ENCODE measurements around the gene SPATA12.
A peak's percentile ranks its signal among the peaks of the same experiment; 100 is the strongest.

SPATA12 gene

GRCh38 chr3:57052662-57053061 is 7.8 kb upstream of the SPATA12 start:
- no peak for DNase-seq
- H3K27me3 ChIP-seq (ENCODE audit: insufficient read depth, low read depth, severe bottlenecking), result no peaks in the 10 kb centered on the region
- no peaks in the 10 kb centered on the region for H3K9me3 ChIP-seq (ENCODE audit: severe bottlenecking)
- H3K36me3 ChIP-seq, result no peaks in the 10 kb centered on the region
- H3K4me3 ChIP-seq (ENCODE audit: low read depth, low read length), result no peak overlapping the region
- no peak overlapping the region for H3K27ac ChIP-seq
- TF ChIP-seq CTCF (IDR thresholded peaks at IDR 0.05; ENCODE audit: low read depth, low read length), result no peak

DNA sequence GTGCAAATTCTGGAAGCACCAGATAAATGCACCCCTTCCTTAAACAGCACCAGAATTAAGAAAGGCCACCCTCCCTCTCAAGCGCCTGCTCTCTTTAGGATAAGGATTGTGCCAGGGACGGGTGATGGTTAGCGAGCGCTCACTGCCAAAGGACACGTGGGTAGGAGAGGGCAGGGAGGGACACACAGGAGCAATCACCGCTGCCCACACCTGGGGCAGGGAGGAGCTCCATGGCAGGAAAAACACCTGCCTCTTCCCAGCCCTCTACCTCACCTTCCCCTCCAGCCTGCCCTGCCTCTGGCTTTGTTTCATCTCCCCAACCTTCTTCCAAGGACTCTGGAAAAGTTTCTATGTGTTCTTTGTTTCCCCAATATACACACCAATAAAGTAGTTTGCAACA is 7.3 kb upstream of the SPATA12 start:
- TF ChIP-seq CTCF (IDR thresholded peaks at IDR 0.05; ENCODE audit: low read depth, low read length), result no peak
- Histone ChIP-seq H3K36me3 (no peaks in the 10 kb centered on the region), H3K27me3 (ENCODE audit: insufficient read depth, low read depth, severe bottlenecking) (no peaks in the 10 kb centered on the region), H3K9me3 (ENCODE audit: severe bottlenecking) (no peaks in the 10 kb centered on the region), H3K27ac (no peak overlapping the region), H3K4me3 (ENCODE audit: low read depth, low read length) (no peak overlapping the region)
- DNase-seq, result no peak

GRCh38 chr3:57057351-57057750 is 3.1 kb upstream of the SPATA12 start:
- H3K27me3 ChIP-seq (ENCODE audit: insufficient read depth, low read depth, severe bottlenecking), result no peaks in the 10 kb centered on the region
- H3K27ac ChIP-seq, result no peak overlapping the region
- no peaks in the 10 kb centered on the region for H3K9me3 ChIP-seq (ENCODE audit: severe bottlenecking)
- no peak overlapping the region for H3K4me3 ChIP-seq (ENCODE audit: low read depth, low read length)
- no peak for TF ChIP-seq CTCF (IDR thresholded peaks at IDR 0.05; ENCODE audit: low read depth, low read length)
- no peaks in the 10 kb centered on the region for H3K36me3 ChIP-seq
- DNase-seq, result no peak

GRCh38 chr3:57059411-57059810 is 1.1 kb upstream of the SPATA12 start:
- H3K27me3 ChIP-seq (ENCODE audit: insufficient read depth, low read depth, severe bottlenecking), result no peaks in the 10 kb centered on the region
- H3K4me3 ChIP-seq (ENCODE audit: low read depth, low read length), result no peak overlapping the region
- no peak for DNase-seq
- no peaks in the 10 kb centered on the region for H3K36me3 ChIP-seq
- H3K9me3 ChIP-seq (ENCODE audit: severe bottlenecking), result no peaks in the 10 kb centered on the region
- TF ChIP-seq CTCF (IDR thresholded peaks at IDR 0.05; ENCODE audit: low read depth, low read length), result no peak
- H3K27ac ChIP-seq, result no peak overlapping the region

DNA sequence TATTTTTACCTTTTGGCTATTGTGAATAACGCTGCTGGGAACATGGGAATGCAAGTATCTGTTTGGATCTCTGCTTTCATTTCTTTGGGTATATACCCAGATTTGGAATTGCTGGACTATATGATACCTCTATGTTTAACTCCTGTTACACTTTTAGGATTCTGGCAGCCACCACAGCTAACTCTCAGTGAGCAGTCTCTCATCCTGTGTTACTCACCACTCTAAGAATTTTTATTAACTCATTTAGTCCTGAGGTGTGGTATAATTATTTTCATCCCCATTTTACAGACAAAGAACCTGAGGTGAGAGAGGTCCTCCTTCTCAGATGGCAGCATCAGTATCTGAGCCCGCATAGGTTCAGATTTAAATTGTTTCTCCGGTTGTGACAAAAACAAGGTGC is 1.1 kb downstream of the SPATA12 start:
- no peak overlapping the region for H3K27ac ChIP-seq
- H3K4me3 ChIP-seq (ENCODE audit: low read depth, low read length), result no peak overlapping the region
- no peak for TF ChIP-seq CTCF (IDR thresholded peaks at IDR 0.05; ENCODE audit: low read depth, low read length)
- DNase-seq, result no peak
- no peaks in the 10 kb centered on the region for H3K36me3 ChIP-seq
- H3K27me3 ChIP-seq (ENCODE audit: insufficient read depth, low read depth, severe bottlenecking), result no peaks in the 10 kb centered on the region
- H3K9me3 ChIP-seq (ENCODE audit: severe bottlenecking), result no peaks in the 10 kb centered on the region

DNA sequence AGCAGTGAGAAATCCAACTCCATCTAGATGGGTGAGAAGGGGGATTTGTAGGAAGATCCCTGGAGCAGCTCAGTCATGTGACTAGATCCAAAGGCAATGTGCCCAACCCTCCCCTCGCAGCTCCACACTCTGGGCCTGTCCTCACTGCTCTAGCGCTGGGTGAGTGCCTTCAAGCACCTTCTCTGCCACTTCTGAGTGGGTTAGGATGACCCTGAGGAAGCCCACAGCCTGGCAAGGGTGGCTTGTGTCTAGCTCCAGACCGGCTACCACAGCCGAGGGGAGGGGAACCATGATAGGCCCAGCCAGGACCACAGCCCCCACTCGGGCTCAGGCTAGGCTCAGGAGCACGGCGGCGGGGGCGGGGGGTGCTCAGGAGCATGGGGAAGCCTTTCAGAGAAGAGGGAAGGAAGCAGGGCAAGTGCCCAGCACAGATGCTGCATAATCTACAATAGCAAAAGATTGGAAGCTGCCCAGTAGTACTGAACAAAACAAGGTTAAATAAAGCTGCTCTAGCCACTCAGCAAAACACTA is 1.7 kb downstream of the SPATA12 start:
- peak; percentile 31 for DNase-seq
- Histone ChIP-seq H3K36me3 (no peaks in the 10 kb centered on the region), H3K4me3 (ENCODE audit: low read depth, low read length) (no peak overlapping the region), H3K27me3 (ENCODE audit: insufficient read depth, low read depth, severe bottlenecking) (no peaks in the 10 kb centered on the region), H3K27ac (0 out of 2 replicates have a peak overlapping the region, but pooled peaks have one; percentile 27), H3K9me3 (ENCODE audit: severe bottlenecking) (no peaks in the 10 kb centered on the region)
- TF ChIP-seq CTCF (IDR thresholded peaks at IDR 0.05; ENCODE audit: low read depth, low read length), result no peak

All from WERI-Rb-1 (cell line).